CD1c-positive myeloid dendritic cell (primary cell): ENCODE measurements around the gene INTS6L.
"Not testable (repeated sequence)": the region's sequence is repeated elsewhere in the genome, so short reads cannot be mapped to it uniquely, and the experiment has no call there.

Experiments used
- DNase-seq: peaks from one replicate; pipeline ENCODE4 v3.0.0-alpha.2; 2016; ENCODE audit errors: extremely low spot score

Gene INTS6L

DNA sequence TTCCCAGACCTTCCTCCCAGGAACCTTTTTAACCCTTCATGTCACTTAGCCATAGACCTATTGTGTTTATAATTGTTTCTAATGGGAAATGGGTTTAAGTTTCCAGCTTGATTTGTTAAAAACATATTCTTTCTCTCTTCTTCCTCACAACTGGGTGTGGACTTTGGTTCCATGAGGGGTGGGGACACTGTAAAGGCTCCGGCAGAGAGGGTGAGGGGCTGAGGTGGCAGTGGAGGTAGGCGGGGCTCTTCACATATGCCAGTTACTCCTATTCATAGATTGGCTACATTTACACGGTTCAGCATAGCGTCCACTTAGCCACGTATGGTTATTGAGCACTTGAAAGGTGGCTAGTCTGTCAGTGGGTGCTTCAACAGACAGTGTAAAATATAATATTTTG, 7.8 kb downstream of the INTS6L start:
- no peak for DNase-seq

- DNase-seq = no peak
Observed at GRCh38 chrX:135528756-135529155, 8.3 kb downstream of the INTS6L start.

- no peak for DNase-seq
Observed at GRCh38 chrX:135530097-135530496, 9.6 kb downstream of the INTS6L start.

DNA sequence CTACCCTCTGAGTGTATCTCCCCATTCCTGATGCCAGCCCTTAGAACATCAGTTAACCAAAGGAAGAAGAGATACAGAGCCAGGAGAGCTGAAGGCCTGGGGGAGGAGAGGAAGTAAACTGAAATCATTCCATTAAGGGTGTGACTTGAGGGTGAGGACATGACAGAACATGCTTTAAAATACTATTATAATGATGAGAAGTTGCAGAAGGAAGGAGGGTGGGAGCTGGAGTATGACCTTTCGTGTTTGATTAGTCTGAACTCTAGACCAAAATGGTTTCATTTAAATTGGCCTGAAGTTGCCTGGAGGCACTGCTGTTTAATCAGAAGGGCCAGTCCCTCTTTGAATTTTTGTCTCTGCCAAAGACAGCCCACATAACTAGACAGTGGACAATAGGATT, 11.4 kb downstream of the INTS6L start:
- no peak for DNase-seq

DNA sequence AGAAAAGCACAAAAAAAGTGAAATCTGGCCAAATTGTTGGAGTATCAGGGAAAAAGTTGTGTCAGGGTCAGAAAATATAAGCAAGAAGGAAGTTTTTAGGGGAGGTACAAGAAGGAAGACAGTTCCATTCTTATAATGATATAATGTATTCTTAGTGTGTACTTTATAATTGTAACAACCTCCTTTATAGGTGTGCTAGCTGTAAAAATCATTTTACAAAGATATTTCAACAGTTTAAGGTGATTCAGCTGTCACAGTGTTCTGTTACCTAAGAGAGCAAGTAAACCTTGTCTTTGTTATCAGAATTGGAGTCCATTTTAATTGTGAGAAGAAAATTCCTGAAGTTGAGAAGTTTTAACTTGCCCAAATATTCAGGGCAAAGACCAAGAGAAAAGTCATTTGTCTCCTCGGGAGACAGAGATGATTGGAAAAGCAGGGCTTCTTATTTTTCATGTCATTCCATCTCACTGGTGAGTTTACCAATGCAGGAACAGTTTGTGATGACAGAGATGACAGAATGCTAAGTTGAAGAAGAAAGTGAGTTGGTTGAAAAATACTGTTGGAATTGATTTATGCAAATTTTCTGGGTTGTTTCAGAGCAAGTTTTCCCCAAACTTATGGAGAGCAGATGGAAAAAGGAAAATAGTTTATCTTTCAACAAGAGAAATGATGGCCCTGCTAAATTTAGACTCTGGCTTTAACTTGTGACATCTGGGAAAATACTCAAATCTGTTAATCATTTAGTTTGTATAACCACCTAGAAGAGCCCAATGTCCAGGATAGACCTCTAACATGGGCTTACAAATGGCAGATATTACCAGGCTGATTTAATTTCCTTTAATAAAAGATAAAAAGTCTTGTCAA, 14.8 kb downstream of the INTS6L start:
- no peak for DNase-seq

DNA sequence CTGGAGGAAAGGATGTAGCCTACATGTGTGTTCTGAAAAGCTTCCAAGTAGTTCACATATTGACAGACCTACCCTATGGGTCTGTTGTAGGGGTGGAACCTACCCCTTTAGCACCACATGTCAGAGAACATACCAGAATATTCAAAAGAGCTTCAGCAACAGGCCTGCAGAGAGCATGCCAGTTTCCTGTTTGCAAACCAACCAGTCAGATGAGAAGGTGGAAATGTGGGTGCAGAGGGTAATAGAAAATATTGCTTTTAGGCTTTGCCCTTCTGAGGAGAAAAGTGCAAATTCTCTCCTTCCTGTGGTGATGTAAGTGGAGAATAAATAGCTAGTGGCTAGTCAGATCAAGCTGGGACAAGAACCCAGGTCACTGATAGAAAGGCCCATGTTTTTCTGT, 16.4 kb downstream of the INTS6L start:
- DNase-seq = no peak

DNA sequence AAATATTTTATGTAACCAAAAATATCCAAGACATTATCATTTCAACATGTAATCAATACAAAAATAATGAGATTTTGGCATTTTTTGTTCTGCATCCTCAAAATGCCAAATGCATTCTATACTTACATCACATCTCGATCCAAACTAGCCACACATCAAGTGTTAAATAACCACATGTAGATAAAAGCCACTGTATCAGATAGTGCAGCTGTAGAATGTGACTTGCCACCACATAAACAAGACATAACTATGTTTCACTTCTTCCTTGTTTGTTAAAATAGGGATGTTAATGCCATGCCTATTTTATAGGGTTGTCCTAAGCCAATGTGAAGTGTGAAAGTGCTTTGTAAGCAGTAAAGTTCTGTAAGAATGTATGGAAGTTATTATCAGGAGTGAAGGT, 20.9 kb downstream of the INTS6L start:
- no peak for DNase-seq

DNA sequence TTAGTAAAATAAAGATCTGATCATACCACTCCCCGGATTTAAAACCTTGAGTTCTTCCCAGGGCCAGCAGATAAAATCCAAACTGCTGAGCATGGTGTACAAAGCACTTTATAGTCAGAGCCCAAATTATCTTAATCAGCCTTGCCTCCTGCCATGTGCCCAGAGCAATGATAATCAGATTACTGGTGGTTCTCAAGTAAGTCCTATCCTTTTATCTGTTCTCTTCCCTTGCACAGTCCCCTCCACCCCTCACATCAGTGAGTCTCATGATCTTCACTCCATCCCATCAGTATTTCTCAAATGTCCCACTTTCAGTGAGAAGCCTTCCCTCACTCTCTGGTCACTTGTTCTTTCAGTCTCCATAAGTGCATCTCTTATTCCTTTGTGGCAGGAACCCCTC, 22.7 kb downstream of the INTS6L start:
- no peak for DNase-seq

GRCh38 chrX:135543924-135544323, 23.5 kb downstream of the INTS6L start:
- peak; percentile 11 for DNase-seq

- no peak for DNase-seq
Observed at GRCh38 chrX:135544338-135544948, 24.0 kb downstream of the INTS6L start.

GRCh38 chrX:135547767-135548166, 27.3 kb downstream of the INTS6L start:
- DNase-seq = no peak

DNA sequence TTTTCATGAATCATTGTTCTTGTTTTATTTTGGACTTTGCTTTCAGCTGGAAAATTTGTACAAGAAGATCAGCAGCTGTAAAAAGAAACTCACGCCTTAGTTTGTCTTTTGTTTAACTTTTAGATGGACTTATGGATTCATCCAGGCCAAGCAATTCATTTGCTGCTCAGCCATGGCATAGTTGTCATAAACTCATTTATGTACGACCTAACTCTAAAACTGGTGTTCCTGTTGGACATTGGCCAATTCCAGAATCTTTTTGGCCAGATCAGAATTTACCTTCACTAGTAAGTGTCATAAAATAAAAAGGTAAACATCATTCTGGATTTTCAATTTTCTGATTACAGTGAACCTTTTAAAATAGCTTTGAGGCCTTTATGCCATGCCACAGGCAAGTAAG, 29.1 kb downstream of the INTS6L start:
- no peak for DNase-seq

DNA sequence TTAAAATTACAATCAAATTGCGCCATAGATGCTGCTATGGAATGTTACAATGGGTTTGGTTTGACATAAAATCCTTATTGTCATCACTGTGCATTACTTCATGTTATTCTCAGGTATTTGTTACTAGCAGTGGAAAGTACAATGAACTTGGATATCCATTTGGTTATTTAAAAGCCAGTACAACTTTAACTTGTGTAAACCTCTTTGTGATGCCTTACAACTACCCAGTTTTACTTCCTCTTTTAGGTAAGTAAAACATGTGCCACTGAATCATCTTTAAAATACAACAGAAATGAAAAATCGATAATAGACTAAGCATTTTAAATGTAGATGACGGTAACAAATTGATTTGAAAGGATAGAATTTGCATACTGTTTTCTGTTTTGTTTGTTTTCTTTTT, 35.6 kb downstream of the INTS6L start:
- peak; percentile 27 for DNase-seq

GRCh38 chrX:135557344-135557743, 36.9 kb downstream of the INTS6L start:
- DNase-seq = no peak

GRCh38 chrX:135572436-135572835, 52.0 kb downstream of the INTS6L start:
- DNase-seq = no peak

GRCh38 chrX:135581496-135581895, 61.0 kb downstream of the INTS6L start:
- no peak for DNase-seq

DNA sequence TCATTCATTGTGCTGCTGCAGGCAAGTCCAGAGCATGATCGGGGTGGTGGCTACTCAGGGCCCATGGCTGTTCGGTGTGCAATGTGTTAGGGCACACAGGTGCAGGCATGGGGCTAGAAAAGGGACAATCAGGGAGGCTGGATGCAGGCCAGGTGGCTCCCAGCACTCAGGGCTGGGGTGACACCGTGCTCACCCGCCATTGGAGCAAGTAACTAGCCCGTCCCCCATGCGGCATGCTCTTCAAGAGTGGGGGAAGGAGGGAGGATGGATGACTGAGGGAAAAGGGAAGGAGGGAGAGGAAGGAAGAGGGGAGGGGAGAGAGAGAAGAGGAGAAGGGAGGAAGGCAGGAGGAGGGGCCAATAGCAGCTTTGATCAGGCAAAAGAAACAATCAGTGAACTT, 64.7 kb downstream of the INTS6L start:
- no peak for DNase-seq

- no peak for DNase-seq
Observed at GRCh38 chrX:135591871-135592270, 71.4 kb downstream of the INTS6L start.

DNA sequence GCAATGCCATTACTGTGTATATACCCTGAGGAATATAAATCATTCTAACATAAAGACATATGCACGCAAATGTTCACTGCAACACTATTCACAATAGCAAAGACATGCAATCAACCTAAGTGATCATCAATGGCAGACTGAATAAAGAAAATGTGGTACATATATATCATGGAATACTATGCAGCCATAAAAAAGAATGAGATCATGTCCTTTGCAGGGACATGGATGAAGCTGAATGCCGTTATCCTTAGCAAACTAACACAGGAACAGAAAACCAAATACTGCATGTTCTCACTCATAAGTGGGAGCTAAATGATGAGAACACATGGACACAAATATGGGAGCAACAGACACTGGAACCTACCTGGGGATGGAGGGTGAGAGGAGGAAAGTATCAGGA, 73.6 kb downstream of the INTS6L start:
- not testable (repeated sequence) for DNase-seq

DNA sequence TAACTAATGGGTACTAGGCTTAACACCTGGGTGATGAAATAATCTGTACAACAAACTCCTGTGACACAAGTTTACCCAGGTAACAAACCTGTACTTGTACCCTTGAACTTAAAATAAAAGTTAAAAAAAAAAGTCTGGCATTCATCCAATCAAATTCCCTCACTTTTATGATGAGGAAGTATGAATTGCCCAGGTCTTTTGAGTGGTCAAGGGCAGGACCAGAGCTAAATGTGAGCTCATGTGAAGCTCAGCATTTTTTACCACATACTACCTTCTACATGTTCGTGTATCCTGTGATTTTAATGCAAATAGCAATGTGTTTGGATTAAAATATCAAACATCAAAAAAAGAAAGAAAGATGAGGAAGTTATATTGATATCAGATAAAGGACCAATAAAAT, 74.0 kb downstream of the INTS6L start:
- not testable (repeated sequence) for DNase-seq

- no peak for DNase-seq
Observed at GRCh38 chrX:135595543-135595942, 75.1 kb downstream of the INTS6L start.

DNA sequence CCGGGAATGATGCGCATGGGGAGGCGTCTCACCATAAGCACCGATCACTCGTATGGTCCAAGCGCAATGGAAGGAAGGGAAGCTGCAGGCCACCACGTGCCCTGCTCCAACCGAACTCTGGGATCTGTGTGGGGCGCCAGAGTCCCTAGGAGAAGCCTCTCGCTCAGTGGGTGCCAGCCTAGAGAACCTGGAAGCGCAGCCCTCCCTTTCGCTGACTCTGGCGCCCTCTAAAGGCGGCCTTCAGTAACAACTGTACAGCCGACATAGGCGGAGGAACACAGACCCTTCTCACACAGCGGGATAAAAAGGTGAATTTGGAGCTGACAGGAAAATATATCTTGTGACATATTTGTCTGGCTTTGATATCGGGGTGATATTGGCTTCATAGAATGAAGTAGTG, 76.0 kb downstream of the INTS6L start:
- peak; percentile 52 for DNase-seq

GRCh38 chrX:135605906-135606305, 85.4 kb downstream of the INTS6L start:
- no peak for DNase-seq
